SHP77 (cell line): Measurements from ENCODE around the gene ATP5PD.

Experiments
- DNase-seq, 2 experiments: peaks; one replicate each; lab custom pipeline; 2025; lab: John Stamatoyannopoulos, UW

Gene ATP5PD

GRCh38 chr17:74994440-74994839 is 52.3 kb downstream of the ATP5PD start:
- no peak for DNase-seq

- DNase-seq, result no peak
Observed at GRCh38 chr17:74992223-74992622, 54.5 kb downstream of the ATP5PD start.

- no peak for DNase-seq
Observed at GRCh38 chr17:74990581-74991105, 56.1 kb downstream of the ATP5PD start.
